HEK293T (cell line): ENCODE results near the gene HGFAC.

Experiments
- ARNT ChIP-seq: fragments of 450-650 bp; IDR thresholded peaks from 2 replicates; pipeline ENCODE4 v1.6.1; 2017; ENCODE audit warnings: mild to moderate bottlenecking
- BHLHE40 ChIP-seq: fragments of 450-650 bp; IDR thresholded peaks from 2 replicates; pipeline ENCODE4 v1.6.1; 2016; ENCODE audit warnings: mild to moderate bottlenecking, moderate library complexity, borderline replicate concordance
- ELF4 ChIP-seq: fragments of 450-650 bp; IDR thresholded peaks from 2 replicates; pipeline ENCODE4 v1.6.1; 2017; ENCODE audit warnings: antibody characterized with exemption
- FOXA1 ChIP-seq: fragments of 450-650 bp; IDR thresholded peaks from 2 replicates; pipeline ENCODE4 v1.6.1; 2016; ENCODE audit warnings: mild to moderate bottlenecking
- FOXK2 ChIP-seq: fragments of 450-650 bp; IDR thresholded peaks from 2 replicates; pipeline ENCODE4 v1.6.1; 2016; ENCODE audit warnings: mild to moderate bottlenecking
- FOXM1 ChIP-seq: fragments of 450-650 bp; IDR thresholded peaks from 2 replicates; pipeline ENCODE4 v1.6.1; 2017; ENCODE audit warnings: mild to moderate bottlenecking, borderline replicate concordance
- HDGF ChIP-seq: fragments of 450-650 bp; IDR thresholded peaks from 2 replicates; pipeline ENCODE4 v1.6.1; 2017; ENCODE audit warnings: antibody characterized with exemption, borderline replicate concordance
- L3MBTL2 ChIP-seq: fragments of 450-650 bp; conservative IDR thresholded peaks from 2 replicates; pipeline ENCODE4 v1.6.1; 2016; ENCODE audit warnings: mild to moderate bottlenecking
- SP1 ChIP-seq: fragments of 450-650 bp; IDR thresholded peaks from 2 replicates; pipeline ENCODE4 v1.6.1; 2017
- SUZ12 ChIP-seq: fragments of 450-650 bp; IDR thresholded peaks from 2 replicates; pipeline ENCODE4 v1.6.1; 2016; ENCODE audit warnings: mild to moderate bottlenecking
- TARDBP ChIP-seq: fragments of 450-650 bp; IDR thresholded peaks from 2 replicates; pipeline ENCODE4 v1.6.1; 2016
- TF ChIP-seq, protein P1 (sequence below): fragments of 450-650 bp; IDR thresholded peaks from 2 replicates; pipeline ENCODE4 v1.6.1; 2016

DNA sequence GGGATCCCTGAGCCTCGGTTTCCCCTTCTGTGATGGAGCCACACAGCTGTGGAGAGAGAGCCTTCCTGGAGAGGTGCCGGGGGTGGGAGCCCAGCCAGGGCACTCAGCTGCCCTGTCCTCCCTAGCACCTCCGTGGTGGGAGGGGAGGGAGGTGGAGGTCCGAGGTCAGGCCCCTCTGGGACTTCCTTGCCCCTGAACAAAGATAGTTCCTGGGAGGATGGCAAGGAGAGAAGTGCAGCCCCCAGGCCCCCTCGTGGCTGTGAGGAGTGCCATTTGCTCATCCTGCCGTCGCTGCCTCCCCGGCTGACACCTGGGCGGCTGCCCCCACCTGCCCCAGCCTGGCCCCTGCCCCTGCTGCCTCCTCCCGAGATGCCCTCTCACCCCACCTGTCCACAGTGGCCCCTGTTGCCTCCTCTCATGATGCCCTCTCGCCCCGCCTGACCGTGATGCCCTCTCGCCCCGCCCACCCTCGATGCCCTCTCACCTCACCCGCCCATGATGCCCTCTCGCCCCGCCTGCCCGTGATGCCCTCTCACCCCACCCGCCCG is 34.0 kb downstream of the HGFAC start:
- TF ChIP-seq HDGF (no peak), FOXA1 (no peak), ARNT (no peak), FOXK2 (no peak), SP1 (no peak), FOXM1 (no peak), ELF4 (no peak), TARDBP (no peak), BHLHE40 (no peak), SUZ12 (no peak), L3MBTL2 (no peak)
- TF ChIP-seq, protein P1, sequence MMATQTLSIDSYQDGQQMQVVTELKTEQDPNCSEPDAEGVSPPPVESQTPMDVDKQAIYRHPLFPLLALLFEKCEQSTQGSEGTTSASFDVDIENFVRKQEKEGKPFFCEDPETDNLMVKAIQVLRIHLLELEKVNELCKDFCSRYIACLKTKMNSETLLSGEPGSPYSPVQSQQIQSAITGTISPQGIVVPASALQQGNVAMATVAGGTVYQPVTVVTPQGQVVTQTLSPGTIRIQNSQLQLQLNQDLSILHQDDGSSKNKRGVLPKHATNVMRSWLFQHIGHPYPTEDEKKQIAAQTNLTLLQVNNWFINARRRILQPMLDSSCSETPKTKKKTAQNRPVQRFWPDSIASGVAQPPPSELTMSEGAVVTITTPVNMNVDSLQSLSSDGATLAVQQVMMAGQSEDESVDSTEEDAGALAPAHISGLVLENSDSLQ: no peak
